PC-3 (cell line): ENCODE measurements around the gene NDE1. TPM values are rescaled to one million over a fixed set of nuclear protein-coding genes. Genes with fewer than 3 reads are reported as not detected.
A peak's percentile ranks its signal among the peaks of the same experiment; 100 is the strongest.

Experiments
- ATAC-seq: fragments of 200-7000 bp; cut with Tn5 transposase; 2 replicates; pipeline ENCODE4 v1.9.1; 2020; ENCODE audit warnings: mild to moderate bottlenecking, moderate library complexity
- BruUV-seq: library from RNA; stranded (reverse); fragments of 400-500 nt; replicated peaks from 2 replicates; lab custom pipeline; 2021; lab: Mats Ljungman, UMichigan
- CTCF ChIA-PET: fragments of 300-600 bp; sonication (Branson Sonifier 250); formaldehyde crosslinking; loops from one replicate; lab custom pipeline; 2022; ENCODE audit warnings: antibody characterized with exemption; lab: Charles Lee
- POLR2A ChIA-PET: fragments of 300-600 bp; sonication (Branson Sonifier 250); formaldehyde crosslinking; loops from one replicate; lab custom pipeline; 2022; ENCODE audit warnings: antibody characterized with exemption; ENCODE audit not compliant: unreplicated experiment; lab: Charles Lee
- DNase-seq: peaks from one replicate; pipeline ENCODE4 v3.0.0-alpha.2; 2015
- H2AFZ ChIP-seq: fragments of 300-600 bp; sonication (generic); 2 replicates; pipeline ENCODE4 v1.6.0; 2016; ENCODE audit warnings: antibody characterized with exemption, low read length
- H3F3A ChIP-seq: fragments of 300-600 bp; sonication (generic); one replicate; pipeline ENCODE4 v1.6.0; 2017; ENCODE audit warnings: antibody characterized with exemption, low read length, control low read depth, mild to moderate bottlenecking; ENCODE audit not compliant: unreplicated experiment
- H3K27ac ChIP-seq: fragments of 300-600 bp; sonication (generic); 2 replicates; pipeline ENCODE4 v1.5.1; 2016; ENCODE audit warnings: mild to moderate bottlenecking, low read length
- H3K27me3 ChIP-seq: fragments of 300-600 bp; sonication (generic); 2 replicates; pipeline ENCODE4 v1.6.1; 2016; ENCODE audit warnings: low read length, mixed read lengths
- H3K36me3 ChIP-seq: fragments of 300-600 bp; sonication (generic); 2 replicates; pipeline ENCODE4 v1.6.1; 2016; ENCODE audit warnings: low read depth, mixed run types, low read length, mixed read lengths
- H3K4me1 ChIP-seq: fragments of 300-600 bp; sonication (generic); 2 replicates; pipeline ENCODE4 v1.5.1; 2016; ENCODE audit warnings: low read length; ENCODE audit not compliant: insufficient read depth
- H3K4me2 ChIP-seq: fragments of 300-600 bp; sonication (generic); 2 replicates; pipeline ENCODE4 v1.6.0; 2016; ENCODE audit warnings: low read length
- H3K4me3 ChIP-seq: fragments of 300-600 bp; sonication (generic); 2 replicates; pipeline ENCODE4 v1.5.1; 2016; ENCODE audit warnings: mild to moderate bottlenecking, low read length, mixed read lengths
- H3K79me2 ChIP-seq: fragments of 300-600 bp; sonication (generic); 2 replicates; pipeline ENCODE4 v1.6.1; 2017; ENCODE audit warnings: low read length, mixed read lengths
- H3K9ac ChIP-seq: fragments of 300-600 bp; sonication (generic); 2 replicates; pipeline ENCODE4 v1.6.0; 2016; ENCODE audit warnings: mild to moderate bottlenecking, low read length
- H3K9me2 ChIP-seq: fragments of 300-600 bp; sonication (generic); replicated peaks from 2 replicates; pipeline ENCODE4 v1.6.1; 2016; ENCODE audit warnings: mixed run types, low read length, mixed read lengths
- H3K9me3 ChIP-seq: fragments of 300-600 bp; sonication (generic); 2 replicates; pipeline ENCODE4 v1.6.1; 2016; ENCODE audit warnings: low read length, mixed read lengths
- H4K20me1 ChIP-seq: fragments of 300-600 bp; sonication (generic); 2 replicates; pipeline ENCODE4 v1.6.1; 2016; ENCODE audit warnings: low read length, mixed read lengths
- EZH2 ChIP-seq: fragments of 300-600 bp; sonication (generic); IDR thresholded peaks from one replicate; pipeline ENCODE4 v1.6.1; 2017; ENCODE audit warnings: antibody characterized with exemption, mild to moderate bottlenecking, low read length; ENCODE audit not compliant: unreplicated experiment
- EZH2phosphoT487 ChIP-seq: fragments of 300-600 bp; sonication (generic); IDR thresholded peaks from 2 replicates; pipeline ENCODE4 v1.6.1; 2018; ENCODE audit warnings: mild to moderate bottlenecking, antibody characterized with exemption, low read length, borderline replicate concordance
- intact Hi-C: fragments of 100-400 bp; cut with micrococcal nuclease; formaldehyde crosslinking; loops from 2 replicates; pipeline ENCODE4 v1.9.0; 2023
- total RNA-seq: library from RNA; depleted of rRNA; stranded (reverse); fragments of >200 nt; gene quantifications from 2 replicates; pipeline ENCODE4 v1.2.3, GENCODE V29; 2014
- TF ChIP-seq, protein P1 (sequence below): fragments of 300-600 bp; sonication (generic); conservative IDR thresholded peaks from 2 replicates; pipeline ENCODE4 v1.5.1; 2017; ENCODE audit warnings: antibody characterized with exemption, low read depth, mild to moderate bottlenecking, low read length

Gene NDE1
- total RNA-seq, 1 experiment from 2014 or later, result 24.9 TPM

DNA sequence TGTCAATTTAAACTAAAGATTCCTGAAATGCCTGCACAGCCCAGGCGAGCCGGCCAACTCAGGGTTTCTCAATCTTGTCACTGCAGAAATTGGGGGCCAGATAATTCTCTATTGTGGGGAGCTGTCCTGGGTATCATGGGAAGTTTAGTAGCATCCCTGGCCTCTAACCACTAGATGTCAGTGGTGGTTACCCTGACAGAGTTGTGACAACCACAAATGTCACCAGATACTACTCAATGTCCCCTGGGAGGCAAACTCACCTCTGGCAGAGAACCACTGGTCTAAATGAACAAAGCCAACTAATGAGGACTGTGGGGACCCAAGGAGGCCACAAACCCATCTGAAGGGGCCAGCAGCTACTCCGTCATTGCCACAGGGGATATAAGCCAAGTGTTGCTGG lies 115.8 kb downstream of the NDE1 start:
- CTCF ChIA-PET, result interaction anchor here (0.5 to 0.9 kb wide), 3 partner anchors 20 to 223 kb away, joined by 3 read pairs; no protein-coding TSS in a partner anchor

DNA sequence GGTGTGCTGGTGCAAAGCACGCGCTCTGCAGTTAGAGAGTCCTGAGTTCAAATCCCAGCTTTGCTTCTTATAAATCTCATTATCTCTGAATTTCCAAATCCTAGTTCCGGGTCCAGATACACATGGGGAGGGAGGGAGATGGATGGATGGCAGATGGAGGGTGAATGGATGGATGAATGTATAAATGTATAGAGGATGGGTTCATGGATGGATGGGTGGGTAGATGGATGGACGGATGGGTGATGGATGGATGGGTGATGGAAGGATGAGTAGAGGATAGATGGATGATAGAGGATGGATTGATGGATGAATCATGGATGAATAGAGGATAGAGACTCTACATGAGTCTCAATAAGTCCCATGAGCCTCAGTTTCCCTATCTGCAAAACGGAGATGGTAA lies 116.9 kb downstream of the NDE1 start:
- no peak for DNase-seq
- Histone ChIP-seq H3K4me2 (no peak overlapping the region), H3K79me2 (no peaks in the 10 kb centered on the region), H3K9me2 (no peaks in the 10 kb centered on the region), H3K4me1 (no peaks in the 10 kb centered on the region), H2AFZ (no peak overlapping the region), H3K36me3 (no peaks in the 10 kb centered on the region), H4K20me1 (no peaks in the 10 kb centered on the region), H3K9me3 (no peaks in the 10 kb centered on the region), H3K27ac (no peak overlapping the region), H3F3A (no peaks in the 10 kb centered on the region), H3K4me3 (no peak overlapping the region), H3K9ac (no peak overlapping the region), H3K27me3 (no peaks in the 10 kb centered on the region)
- POLR2A ChIA-PET, result no interaction called here
- ATAC-seq, result no peak
- CTCF ChIA-PET, result no interaction called here
- intact Hi-C loops, result loop anchor here (1.0 kb wide), 2 partner anchors 54 to 360 kb away; no protein-coding TSS in a partner anchor
- no TSS peak for BruUV-seq
- no peak for TF ChIP-seq EZH2phosphoT487
- TF ChIP-seq, protein P1, sequence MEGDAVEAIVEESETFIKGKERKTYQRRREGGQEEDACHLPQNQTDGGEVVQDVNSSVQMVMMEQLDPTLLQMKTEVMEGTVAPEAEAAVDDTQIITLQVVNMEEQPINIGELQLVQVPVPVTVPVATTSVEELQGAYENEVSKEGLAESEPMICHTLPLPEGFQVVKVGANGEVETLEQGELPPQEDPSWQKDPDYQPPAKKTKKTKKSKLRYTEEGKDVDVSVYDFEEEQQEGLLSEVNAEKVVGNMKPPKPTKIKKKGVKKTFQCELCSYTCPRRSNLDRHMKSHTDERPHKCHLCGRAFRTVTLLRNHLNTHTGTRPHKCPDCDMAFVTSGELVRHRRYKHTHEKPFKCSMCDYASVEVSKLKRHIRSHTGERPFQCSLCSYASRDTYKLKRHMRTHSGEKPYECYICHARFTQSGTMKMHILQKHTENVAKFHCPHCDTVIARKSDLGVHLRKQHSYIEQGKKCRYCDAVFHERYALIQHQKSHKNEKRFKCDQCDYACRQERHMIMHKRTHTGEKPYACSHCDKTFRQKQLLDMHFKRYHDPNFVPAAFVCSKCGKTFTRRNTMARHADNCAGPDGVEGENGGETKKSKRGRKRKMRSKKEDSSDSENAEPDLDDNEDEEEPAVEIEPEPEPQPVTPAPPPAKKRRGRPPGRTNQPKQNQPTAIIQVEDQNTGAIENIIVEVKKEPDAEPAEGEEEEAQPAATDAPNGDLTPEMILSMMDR, result no peak
- no peak for TF ChIP-seq EZH2

More for the DNA sequence above, 115.8 kb downstream of the NDE1 start:
- no peaks in the 10 kb centered on the region for H3K9me3 ChIP-seq
- DNase-seq, result peak; percentile 62
- no peak overlapping the region for H2AFZ ChIP-seq
- peak; percentile 78 for ATAC-seq
- H3K79me2 ChIP-seq, result no peaks in the 10 kb centered on the region
- H4K20me1 ChIP-seq, result no peaks in the 10 kb centered on the region
- BruUV-seq, result no TSS peak
- no peak overlapping the region for H3K4me2 ChIP-seq
- intact Hi-C loops, result loop anchor here (1.0 kb wide), 2 partner anchors 55 to 361 kb away; no protein-coding TSS in a partner anchor
- no peaks in the 10 kb centered on the region for H3K9me2 ChIP-seq
- H3K27ac ChIP-seq, result no peak overlapping the region
- H3K36me3 ChIP-seq, result no peaks in the 10 kb centered on the region
- TF ChIP-seq EZH2 (no peak), EZH2phosphoT487 (no peak)
- TF ChIP-seq, protein P1, result peak; percentile 77
- no peaks in the 10 kb centered on the region for H3F3A ChIP-seq
- no peak overlapping the region for H3K9ac ChIP-seq
- H3K27me3 ChIP-seq, result no peaks in the 10 kb centered on the region
- no peak overlapping the region for H3K4me3 ChIP-seq
- H3K4me1 ChIP-seq, result no peaks in the 10 kb centered on the region
- POLR2A ChIA-PET, result no interaction called here

DNA sequence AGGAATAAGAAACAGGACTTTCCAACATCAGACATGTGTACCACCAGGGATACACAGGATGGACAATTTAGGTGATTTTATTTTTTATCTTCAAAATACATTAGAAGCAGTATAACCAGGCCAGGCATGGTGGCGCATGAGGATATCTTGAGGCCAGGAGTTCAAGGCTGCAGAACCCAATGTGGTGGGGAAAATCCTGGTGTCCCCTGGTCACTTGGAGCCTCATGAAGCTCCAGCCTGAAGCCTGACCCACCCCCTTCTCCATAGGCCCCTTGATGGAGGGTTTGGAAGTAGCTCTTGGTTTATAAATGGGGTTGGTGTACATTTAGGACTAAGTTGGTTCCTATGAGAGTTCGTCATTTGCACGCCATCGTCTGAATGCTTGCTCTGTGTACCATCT lies 118.2 kb downstream of the NDE1 start:
- H3K9ac ChIP-seq, result no peak overlapping the region
- DNase-seq (no peak), ATAC-seq (no peak)
- TF ChIP-seq, protein P1, result no peak
- TF ChIP-seq EZH2phosphoT487, result no peak
- TF ChIP-seq EZH2, result no peak
- H3K27me3 ChIP-seq, result no peaks in the 10 kb centered on the region
- H3K79me2 ChIP-seq, result no peaks in the 10 kb centered on the region
- H3K4me3 ChIP-seq, result no peak overlapping the region
- no peaks in the 10 kb centered on the region for H3F3A ChIP-seq
- H3K27ac ChIP-seq, result no peak overlapping the region
- H3K36me3 ChIP-seq, result no peaks in the 10 kb centered on the region
- H3K9me2 ChIP-seq, result no peaks in the 10 kb centered on the region
- no peaks in the 10 kb centered on the region for H3K4me1 ChIP-seq
- no TSS peak for BruUV-seq
- H4K20me1 ChIP-seq, result no peaks in the 10 kb centered on the region
- intact Hi-C loops, result no loop called here
- H3K9me3 ChIP-seq, result no peaks in the 10 kb centered on the region
- ChIA-PET CTCF (no interaction called here), POLR2A (no interaction called here)
- no peak overlapping the region for H2AFZ ChIP-seq
- no peak overlapping the region for H3K4me2 ChIP-seq
